ENCODE results near the gene PRPSAP2.
"Not testable (repeated sequence)": the region's sequence is repeated elsewhere in the genome, so short reads cannot be mapped to it uniquely, and the experiment has no call there.

Gene PRPSAP2

DNA sequence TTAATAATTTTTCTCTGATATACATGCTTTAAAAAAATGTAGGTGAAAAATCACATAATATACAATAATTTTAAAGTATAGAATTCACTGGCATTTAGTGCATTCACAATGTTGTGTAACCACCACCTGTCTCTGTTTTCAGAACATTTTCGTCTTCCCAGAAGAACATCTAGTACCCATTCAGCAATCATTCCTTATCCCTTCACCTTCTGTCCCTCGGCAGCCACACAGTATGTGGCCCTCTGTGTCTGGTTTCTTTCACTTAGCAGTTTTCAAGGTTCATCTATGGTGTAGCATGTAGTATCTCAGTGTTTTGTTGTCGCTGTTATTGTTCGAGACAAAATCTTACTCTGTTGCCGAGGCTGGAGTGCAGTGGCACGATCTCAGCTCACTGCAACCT lies 33.6 kb downstream of the PRPSAP2 start:
- no peak for DNase-seq

DNA sequence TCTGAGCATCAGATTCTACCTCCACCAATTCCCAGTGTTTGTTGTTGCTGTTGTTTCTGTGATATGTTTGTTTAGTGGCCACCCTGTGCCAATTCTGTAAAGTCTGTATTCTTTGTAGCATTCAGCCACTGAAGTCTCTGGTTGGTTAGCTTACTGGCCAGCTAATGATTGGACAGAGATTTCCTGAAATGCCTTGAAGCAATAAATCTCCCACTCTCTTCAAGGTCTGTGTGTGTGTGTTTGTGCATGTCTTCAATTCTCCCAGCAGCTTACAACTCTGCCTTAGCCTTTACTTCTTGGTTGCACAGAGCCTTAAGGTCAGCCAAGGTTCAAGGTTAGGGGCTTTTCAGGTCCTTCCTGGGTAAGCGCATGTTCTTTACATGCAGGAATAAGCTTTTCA lies 38.2 kb downstream of the PRPSAP2 start:
- DNase-seq: no peak

- DNase-seq: no peak
Observed at GRCh38 chr17:18896947-18897346, 39.0 kb downstream of the PRPSAP2 start.

DNA sequence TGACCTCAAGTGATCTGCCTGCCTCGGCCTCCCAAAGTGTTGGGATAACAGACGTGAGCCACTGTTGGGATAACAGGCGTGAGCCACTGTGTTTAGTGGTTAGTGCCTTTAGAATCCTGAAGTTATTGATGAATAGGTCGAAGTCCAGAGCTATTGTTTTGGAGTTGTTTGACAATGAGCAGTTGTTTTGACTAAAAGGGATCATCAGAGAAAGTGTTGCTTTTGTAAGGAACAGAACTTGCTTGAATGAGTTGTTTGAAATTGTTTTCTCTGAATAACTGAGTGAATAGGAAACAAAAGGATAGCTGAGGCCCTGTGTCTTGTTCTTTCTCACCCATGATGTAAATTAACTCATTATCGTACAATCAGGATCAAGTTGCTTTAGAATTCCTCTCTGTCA lies 46.6 kb downstream of the PRPSAP2 start:
- DNase-seq: no peak

DNA sequence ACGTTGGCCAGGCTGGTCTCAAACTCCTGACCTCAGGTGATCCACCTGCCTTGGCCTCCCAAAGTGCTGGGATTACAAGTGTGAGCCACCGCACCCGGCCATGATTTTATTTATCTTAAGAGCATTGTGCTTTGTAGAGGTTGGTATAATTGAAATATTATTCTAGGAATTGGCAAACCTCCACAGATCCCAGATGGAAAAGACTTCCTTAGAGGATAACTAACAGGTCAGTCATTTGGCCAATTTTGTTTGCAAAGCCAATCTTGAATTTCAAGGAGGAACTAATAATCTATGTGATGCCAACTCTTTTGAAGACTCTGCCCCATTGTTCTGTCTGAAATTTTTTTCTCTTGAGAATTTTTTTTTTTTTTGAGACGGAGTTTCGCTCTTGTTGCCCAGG lies 47.3 kb downstream of the PRPSAP2 start:
- no peak for DNase-seq

DNA sequence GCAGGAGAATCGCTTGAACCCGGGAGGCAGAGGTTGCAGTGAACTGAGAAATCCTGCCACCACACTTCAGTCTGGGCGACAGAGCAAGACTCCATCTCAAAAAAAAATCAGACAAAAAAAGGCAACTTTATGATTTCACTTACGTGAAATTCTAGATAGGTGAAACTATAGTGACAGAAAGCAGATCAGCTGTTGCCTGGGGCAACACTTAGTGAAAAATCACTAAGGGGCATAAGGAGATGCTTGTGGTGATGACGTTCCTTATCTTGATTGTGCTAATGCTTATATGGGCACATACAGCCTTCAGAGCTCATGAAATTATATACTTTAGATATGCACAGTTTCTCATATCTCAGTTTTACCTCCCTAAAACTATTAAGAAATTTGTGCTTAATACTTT lies 52.4 kb downstream of the PRPSAP2 start:
- no peak for DNase-seq

DNA sequence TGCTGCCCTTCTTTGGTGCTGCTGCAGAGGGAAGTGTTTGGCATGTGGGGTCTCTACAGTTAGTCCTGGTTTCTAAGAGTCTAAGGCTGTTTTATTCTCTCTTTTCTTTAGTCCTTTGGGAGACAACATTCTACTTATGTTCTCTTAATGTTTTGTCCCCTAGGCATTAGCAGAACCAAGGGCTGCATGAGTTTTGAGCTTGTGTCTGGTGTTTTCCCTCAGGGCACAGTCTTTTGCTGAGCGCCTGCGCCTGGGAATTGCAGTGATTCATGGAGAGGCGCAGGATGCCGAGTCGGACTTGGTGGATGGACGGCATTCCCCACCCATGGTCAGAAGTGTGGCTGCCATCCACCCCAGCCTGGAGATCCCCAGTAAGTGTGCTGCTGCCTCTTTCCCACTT lies 53.0 kb downstream of the PRPSAP2 start:
- no peak for DNase-seq

DNA sequence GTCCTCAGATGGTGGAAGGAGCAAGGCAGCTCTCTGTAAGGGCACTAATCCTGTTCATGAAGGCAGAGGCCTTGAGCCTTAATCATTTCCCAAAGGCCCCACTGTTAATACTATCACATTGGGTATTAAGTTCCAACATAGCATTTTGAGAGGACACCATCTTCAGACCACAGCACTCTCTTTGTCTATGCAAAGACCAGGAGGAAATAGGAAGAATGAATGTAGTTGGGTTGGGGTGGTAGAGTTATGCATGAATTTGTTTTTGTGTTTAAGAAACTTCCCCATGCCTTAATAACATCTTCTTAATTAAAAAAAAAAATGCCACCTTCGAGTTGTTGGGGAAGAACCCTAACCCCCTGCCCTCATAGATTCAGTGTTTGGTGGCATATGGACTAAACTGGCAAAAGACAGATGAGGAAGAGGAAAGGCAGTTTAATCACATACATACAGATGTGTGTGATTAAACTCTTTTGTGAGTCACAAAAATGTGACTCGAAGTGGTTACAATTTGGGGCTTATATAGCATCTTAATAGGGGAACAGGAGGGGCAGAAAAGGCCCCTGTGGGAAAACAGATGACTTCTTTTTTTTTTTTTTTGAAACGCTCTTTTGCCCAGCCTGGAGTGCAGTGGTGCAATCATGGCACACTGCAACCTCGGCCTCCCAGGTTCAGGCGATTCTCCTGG lies 59.0 kb downstream of the PRPSAP2 start:
- DNase-seq: no peak

- no peak for DNase-seq
Observed at GRCh38 chr17:18917506-18918032, 59.6 kb downstream of the PRPSAP2 start.

- DNase-seq: no peak
Observed at GRCh38 chr17:18919963-18920362, 62.0 kb downstream of the PRPSAP2 start.

DNA sequence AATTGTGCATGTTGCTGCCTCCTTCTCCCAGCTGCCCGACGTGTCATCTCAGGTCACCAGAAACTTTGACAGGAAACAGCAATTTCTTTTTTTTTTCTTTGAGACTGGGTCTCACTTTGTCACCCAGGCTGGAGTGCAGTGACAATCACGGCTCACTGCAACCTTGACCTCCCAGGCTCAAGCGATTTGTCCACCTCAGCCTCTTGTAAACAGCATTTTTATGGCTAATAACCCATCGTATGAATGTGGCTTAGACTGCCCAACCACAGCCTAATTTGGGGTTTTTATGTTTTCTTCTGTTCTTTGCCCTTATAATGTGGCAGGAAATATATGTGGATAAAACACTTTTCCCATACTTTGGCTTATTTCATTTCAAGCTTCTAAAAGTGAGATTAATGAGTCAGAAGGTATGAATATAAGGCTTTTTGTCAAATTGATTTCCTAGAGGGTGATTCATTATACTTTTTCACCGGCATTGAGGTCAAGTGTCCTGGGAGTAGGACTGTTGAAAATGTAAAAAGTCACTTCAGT lies 63.0 kb downstream of the PRPSAP2 start:
- no peak for DNase-seq

DNA sequence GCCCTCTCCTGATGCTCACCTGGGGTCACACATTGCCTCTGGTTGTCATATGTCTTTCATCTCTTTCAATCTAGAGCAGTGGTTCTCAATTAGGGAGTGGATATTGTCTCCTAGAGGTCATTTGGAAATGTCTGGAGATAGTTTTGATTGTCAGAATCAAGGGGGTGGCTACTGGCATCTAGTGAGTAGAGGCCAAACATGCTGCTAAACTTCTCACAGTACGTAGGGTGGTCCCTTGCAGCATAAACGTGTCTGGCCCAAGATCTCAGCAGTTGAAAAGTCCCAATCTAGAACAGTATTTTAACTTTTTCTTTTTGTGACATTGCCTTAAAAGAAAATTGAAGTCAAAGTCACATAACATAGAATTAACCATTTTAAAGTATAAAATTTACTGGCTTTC lies 63.6 kb downstream of the PRPSAP2 start:
- no peak for DNase-seq

GRCh38 chr17:18921912-18922451 lies 64.1 kb downstream of the PRPSAP2 start:
- DNase-seq: no peak

- DNase-seq: not testable (repeated sequence)
Observed at GRCh38 chr17:18922596-18922995, 64.7 kb downstream of the PRPSAP2 start.

- DNase-seq: no peak
Observed at GRCh38 chr17:18925187-18925586, 67.3 kb downstream of the PRPSAP2 start.

DNA sequence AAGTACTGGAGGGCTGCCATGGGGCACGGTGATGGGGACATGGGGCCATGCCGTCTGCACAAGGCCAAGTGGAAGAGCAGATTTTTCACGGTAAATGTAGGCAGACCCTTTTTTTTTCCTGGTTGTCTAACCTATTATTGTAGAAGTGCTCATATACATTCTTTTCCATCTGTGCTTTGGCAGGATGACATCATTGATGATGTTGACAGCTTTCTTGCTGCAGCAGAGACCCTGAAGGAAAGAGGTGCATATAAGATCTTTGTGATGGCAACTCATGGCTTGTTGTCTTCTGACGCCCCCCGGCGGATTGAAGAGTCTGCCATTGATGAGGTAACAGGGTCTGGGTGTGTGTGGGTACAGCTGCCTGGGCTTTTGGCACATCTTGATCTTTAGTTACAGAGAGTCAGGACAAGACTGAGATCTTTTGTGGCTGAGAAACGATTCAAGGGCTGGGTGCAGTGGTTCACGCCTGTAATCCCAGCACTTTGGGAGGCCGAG lies 70.7 kb downstream of the PRPSAP2 start:
- DNase-seq: no peak

DNA sequence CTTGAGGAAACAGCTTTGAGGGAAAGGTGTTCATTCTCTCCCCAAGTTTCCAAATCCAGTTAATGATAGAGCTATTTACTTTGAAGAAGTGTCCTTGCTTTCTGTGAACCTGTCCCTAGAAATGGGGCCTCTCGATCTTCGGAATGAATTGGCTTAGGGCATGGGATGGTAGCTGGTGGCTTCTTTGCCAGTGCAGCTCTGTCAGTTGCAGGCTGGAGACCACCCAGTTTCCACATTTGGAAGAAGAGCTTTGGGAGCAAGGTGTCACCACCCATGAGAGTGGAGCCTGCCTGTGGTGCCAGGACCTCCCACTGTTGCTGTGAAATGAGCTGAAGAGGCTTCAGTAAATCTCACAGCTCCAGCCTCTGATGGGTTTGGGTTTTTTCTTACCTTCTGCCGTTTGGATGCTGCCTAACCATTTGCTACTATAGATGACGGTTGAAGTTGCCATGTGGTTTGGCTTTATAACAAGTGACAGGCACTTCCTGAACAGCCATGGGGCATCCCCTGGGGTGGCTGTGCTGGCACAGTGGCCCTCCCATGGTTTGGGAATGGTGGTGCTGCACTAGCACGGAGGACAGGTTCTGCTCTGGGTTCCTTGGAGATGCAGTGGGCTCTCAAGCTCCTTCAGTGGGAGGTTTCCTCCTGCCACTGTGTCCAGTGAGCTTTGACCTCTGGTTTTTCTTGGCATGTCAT lies 74.6 kb downstream of the PRPSAP2 start:
- no peak for DNase-seq

GRCh38 chr17:18933102-18934058 lies 75.4 kb downstream of the PRPSAP2 start:
- no peak for DNase-seq

DNA sequence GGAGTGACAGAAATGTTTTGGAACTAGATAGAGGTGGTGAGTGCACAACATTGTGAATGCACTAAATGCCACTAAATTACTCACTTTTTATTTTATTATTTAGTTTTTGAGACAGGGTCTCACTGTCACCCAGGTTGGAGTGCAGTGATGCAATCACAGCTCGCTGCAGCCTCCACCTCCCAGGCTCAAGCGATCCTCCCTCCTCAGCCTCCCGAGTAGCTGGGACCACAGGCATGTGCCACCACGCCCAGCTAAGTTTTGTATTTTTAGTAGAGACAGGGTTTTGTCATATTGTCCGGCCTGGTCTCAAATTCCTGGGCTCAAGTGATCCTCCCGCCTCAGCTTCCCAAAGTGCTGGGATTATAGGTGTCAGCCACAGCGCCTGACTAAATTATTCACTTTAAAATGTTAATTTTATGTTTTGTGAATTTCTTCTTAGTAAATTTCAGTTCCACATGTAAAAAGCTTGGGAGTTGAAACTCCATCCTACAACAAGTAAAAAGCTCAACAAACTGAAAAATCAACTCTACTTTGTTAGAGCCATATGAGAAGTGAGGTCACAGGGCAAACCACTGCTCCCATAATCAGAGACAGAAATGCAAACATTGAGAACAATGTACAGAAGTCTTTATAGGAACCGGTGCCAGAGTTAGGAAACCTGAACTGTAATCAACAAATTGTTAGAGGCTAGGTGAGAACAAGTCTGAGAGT lies 80.2 kb downstream of the PRPSAP2 start:
- no peak for DNase-seq

DNA sequence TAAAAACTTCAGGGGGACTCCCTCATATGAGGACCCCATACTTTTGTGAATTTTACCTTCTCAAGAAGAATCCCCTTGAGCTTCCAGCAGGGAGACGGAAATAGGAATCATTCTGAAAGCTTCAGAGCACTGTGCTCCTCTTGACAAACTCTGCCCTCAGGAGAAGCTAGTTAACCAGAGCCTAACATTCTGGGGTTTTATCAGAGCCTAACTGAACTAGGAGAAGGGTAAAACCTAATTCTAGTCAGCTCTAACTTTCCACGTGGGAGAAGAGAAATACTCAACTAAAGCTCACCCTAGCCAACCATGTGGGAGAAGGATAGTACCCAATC lies 80.7 kb downstream of the PRPSAP2 start:
- DNase-seq: no peak

GRCh38 chr17:18944646-18945045 lies 86.7 kb downstream of the PRPSAP2 start:
- no peak for DNase-seq

GRCh38 chr17:18946536-18946935 lies 88.6 kb downstream of the PRPSAP2 start:
- no peak for DNase-seq
